CD4-positive, alpha-beta T cell treated with Interferon gamma for 1 hour (primary cell): ENCODE data around the gene NLRC5.
A peak's percentile ranks its signal among the peaks of the same experiment; 100 is the strongest.
"Not testable (repeated sequence)": the region's sequence is repeated elsewhere in the genome, so short reads cannot be mapped to it uniquely, and the experiment has no call there.

Source experiments
- DNase-seq: peaks from one replicate; pipeline ENCODE4 v3.0.0-alpha.2; 2020

The NLRC5 gene

DNA sequence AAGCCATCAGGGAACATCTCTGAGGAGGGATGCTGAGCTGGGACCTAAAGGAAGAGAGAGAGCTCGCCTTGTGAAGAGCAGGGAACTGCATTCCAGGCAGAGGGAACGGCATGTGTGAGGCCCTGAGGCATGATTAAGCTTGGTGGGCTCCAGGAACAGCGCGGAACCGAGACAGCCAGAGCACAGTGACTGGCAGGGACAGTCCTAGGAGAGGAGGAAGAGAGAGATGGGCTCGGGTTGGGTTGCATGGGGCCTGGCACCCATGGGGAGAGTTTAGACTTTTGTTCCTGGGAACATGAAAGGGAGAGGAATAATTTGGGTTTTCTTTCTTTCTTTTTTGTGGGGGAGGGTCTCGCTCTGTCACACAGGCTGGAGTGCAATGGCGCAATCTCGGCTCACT lies 63.8 kb downstream of the NLRC5 start:
- no peak for DNase-seq

DNA sequence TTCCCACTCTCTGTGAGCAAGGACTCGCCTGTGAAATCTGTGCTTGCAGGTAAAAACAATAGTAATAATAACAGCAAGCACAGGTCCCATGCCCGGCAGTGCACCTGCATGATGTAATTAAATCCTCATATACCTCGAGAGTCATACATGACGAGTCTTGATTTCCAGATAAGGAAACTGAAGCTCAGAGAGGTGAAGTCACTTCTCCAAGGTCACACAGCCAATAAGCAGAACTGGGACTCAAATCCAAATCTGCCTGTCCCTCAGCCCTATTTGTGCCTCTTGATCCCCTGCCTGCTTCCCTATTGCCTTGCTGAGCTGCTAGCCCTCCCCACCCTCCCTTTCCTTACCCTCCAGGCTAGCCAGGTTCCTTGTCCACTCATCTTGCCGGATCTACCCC lies 65.0 kb downstream of the NLRC5 start:
- no peak for DNase-seq

DNA sequence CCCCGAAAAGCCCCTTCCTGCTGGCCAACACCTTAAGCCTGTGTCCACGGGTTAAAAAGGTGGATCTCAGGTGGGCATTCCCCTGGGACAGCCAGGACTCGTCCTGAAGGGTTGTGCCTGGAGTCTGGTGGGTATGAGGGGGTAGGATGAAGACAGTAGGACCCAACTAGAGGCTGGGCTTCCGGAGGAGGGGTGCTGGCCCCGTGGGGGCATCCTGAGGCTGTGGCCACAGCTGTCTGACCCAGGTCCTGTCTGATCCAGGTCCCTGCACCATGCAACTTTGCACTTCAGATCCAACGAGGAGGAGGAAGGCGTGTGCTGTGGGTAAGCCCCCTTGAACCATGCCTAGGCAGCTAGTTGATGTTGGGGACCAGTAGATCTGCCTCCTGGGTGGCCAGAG lies 65.4 kb downstream of the NLRC5 start:
- no peak for DNase-seq

DNA sequence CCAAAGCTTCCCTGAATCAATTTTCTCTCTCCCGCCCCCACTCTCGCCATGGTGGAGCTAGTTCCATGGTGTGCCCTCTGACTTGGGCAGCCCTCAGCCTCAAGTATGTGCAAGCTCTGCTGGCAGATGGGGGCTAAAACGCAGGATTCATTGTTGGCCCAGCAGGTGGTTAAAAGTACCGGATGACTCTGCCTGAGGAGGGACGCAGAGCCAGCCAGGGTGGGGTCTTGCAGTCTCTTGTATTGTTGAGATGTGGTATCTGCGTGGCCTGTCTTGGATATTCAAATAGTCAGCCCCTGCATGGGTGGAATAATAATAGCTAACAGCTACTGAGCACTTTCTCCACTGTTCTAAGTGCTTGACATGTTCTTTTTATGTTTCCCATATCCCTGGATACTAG lies 66.3 kb downstream of the NLRC5 start:
- DNase-seq, result no peak

DNA sequence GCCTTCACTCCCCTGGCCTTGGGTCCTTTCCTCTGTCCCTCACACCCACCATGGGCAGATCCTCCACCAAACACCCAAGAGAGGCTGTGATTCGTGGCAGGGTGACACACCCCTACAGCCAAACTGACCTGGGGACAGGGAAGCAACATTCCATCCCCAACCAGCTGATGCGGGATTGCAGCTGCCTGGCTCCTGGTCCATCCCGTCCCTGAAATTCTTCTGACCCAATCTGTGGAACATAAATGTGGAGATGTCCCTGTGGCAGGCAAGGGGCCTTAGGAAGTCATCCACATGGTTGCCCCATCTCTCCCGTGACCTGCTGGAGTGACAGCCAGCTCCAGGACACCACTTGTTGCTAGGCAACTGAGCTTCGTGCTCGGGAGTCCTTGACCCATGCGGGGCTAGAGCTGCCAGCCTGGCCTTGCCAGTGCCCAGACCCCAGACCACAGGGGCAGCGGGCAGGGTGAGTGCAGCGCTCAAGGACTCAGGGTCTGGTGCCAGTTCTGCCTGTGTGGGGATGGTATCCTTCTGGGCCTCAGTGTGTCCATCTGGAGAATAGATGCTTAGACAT lies 69.0 kb downstream of the NLRC5 start:
- no peak for DNase-seq

DNA sequence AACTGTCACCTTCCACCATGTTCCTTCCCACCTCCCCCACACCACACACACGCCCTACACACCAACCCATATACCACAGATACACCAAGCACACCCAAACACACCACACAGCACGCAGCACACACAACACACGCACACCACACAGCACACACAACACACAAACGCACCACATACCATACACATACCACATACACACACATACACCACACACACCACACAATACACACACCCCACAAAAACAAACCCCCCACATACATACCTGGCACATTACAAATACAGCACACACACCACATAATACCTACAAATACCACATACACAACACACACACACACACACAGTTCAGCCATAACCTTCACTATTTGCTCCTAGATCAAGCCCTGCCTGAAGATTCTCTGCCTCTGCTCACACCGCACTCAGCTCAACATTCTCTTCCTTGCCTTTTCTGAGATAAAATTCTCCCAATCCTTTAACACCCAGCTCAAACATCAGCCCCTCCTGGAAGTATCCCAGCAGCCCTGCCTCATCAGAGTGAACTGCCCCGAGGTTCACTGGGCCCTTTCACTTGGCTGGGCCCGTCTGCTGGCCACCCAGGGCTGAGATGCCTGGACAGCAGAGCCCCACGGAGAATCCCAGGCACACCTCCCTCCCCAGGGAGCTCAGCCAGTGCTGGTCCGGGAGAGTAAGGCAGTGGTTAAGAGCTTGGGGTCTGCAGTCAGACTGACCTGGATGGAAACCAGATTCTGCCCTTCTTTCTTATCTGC lies 71.1 kb downstream of the NLRC5 start:
- DNase-seq, result no peak

DNA sequence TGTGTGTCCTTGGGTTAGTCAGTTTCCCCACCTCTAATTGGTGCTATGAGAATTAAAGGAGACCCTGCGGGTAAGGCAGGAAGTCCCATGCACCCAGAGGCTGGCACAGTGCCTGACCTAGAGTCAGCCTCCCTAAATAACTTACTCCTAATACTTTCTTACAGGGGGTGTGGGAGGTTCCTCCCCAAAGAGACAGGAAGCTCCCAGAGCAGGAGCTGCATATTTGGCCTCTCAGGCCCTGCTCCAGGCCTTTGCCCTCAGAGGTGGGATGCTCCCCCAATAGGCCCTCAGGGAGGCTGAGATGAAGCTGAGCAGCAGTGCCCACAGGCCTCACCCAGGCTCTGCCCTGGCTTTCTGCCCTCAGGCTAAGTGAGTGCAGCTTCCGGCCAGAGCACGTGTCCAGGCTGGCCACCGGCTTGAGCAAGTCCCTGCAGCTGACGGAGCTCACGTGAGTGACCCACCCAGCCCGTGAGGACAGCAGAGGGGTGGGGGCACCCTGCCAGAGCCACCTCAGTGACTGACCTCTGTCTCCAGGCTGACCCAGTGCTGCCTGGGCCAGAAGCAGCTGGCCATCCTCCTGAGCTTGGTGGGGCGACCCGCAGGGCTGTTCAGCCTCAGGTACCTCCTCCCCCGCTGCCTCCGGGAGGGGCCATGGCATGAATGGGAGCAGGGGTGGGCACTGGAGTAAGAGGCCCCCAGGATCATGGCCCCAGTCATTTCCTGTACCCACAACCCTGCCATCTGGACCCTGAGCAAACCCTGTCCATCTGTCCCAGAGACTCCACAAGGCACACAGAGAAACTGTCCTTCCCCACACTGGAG lies 71.9 kb downstream of the NLRC5 start:
- DNase-seq, result peak; percentile 47

DNA sequence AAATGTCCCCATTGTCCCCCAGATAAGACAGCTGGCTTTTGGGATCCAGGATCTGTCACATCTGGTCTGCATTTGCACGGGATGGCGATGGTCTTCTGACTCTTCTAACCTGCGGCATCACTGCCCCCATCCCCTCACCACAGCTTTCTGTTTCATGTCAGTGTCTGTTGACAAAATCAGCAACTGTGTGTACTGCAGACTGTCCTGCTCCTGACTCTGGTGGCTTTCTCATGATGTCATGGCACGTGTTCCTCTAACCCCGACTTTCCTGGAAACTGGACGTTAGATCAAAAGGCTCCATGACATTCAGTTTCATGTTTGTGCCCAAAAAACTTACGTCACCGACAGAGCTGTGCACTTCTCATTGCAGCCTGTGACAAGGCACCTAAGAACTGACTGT lies 73.0 kb downstream of the NLRC5 start:
- DNase-seq, result peak; percentile 48

DNA sequence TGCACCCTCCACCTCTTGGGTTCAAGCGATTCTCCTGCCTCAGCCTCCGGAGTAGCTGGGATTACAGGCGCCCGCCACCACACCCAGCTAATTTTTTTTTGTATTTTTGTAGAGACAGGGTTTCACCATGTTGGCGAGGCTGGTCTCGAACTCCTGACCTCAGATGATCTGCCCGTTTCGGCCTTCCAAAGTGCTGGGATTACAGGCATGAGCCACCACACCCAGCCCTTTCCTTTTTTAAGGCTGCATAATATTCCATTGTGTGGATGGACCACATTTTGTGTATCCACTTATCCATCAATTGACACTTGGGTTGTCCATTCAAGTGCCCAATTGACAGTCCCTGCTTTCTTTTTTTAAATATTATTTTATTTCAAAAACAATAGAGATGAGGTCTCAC lies 73.8 kb downstream of the NLRC5 start:
- not testable (repeated sequence) for DNase-seq

DNA sequence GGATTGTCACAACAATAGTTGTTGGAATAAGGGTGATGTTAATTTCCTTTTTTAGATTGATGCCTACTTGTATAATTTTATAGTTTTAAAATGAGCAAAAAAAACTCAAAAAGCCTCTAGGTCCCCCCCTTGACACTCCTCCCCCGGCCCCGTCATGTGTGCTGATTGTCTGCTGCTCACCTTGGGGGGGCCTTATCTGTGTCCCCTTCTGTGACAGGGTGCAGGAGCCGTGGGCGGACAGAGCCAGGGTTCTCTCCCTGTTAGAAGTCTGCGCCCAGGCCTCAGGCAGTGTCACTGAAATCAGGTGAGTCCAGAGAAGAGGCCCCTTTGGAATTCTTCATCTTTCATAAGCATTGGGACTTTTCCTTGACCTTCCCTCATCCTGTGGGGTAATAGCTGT lies 75.6 kb downstream of the NLRC5 start:
- DNase-seq, result no peak

DNA sequence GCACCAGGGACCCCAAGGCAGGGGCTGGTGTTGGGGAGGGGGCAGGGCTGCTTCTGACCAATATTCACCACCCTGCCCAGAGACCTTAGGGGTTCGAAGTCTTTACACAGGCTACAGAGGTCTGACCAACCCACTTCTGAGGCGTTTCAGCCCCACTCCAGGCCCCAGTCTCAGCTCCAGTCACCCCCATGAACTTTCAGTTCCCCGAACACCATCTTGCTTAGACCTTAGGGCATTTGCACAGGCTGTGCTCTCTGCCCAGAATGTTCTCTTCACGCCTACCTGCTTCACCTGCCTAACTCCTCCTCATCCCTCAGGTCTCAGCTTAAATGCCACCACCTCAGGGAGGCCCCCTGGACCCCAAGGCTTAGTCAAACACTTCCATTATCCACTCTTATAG lies 77.3 kb downstream of the NLRC5 start:
- DNase-seq, result no peak

DNA sequence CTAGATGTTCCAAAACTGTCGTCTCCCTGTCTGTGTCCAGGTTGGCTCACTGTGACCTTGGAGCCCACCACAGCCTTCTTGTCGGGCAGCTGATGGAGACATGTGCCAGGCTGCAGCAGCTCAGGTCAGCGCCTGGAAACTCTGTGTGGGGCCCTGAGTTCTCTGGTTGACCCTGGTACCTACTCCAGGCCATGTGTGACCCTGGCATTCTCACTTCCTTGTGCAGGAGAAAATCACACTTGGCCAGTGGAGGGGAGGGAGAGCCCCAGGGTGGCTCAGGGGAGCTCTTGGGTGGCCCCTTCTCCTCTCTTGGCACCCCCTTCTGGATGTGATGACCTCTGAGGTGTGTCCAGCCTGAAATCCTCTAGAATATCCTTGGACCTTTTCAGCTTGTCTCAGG lies 78.0 kb downstream of the NLRC5 start:
- no peak for DNase-seq

DNA sequence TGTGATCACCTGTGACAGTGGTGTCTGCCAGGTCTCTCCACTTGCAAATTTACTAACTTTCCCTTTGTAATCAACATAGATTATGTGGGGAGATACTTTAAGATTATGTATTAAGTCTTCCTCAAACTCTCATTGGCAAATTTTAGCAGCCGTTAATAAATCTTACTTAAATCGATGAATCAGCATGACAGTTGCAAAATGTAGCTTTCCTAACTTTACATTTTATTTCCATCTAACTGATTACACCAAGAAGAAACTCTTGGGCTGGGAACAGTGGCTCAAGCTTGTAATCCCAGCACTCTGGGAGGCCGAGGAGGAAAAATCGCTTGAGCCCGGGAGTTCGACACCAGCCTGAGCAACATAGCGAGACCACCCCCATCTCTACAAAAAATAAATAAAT lies 79.7 kb downstream of the NLRC5 start:
- no peak for DNase-seq

DNA sequence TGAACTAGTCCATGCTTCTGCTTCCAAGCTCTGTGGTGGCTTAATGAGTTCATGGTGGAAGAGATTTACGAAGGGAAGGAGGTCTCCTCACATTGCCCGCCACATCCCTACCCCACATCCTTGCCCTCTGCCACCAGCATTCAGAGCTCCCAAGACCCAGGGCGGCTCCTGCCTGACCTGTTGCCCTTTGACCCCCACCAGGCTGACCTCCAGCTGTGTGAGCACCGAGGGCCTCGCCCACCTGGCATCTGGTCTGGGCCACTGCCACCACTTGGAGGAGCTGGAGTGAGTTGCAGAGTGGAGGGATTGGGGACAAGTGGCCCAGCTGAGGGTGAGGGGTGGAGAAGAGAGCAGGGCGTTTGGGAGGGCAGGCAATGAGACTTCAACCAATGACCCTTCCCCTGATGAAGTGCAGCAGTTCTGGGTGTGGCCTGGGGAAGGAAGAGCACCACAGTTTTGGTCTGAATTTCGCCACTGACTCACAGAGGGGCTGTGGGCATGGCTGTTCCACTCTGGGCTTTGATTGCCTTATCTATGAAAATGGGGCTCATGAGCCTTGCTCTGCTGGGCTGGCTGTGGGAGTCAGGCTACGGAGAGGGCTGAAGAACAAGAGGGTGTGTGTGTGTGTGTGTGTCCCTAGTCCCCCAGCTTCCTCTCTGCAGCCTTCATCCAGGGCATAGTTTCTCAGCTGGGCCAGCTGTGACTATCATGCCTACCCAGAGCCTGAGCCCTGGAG lies 80.4 kb downstream of the NLRC5 start:
- no peak for DNase-seq

DNA sequence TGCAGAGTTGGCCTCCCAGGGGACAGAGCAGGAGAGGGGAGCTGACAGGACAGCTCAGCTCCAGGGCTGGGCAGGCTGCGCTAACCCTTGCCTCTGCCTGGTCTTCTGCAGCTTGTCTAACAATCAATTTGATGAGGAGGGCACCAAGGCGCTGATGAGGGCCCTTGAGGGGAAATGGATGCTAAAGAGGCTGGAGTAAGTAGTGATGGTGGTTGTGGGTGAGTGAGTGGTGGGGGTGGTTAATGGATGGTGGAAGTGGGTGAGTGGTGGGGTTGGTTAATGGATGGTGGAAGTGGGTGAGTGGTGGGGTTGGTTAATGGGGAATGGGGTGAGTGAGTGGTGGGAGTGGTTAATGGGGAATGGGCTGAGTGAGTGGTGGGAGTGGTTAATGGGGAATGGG lies 81.1 kb downstream of the NLRC5 start:
- no peak for DNase-seq

DNA sequence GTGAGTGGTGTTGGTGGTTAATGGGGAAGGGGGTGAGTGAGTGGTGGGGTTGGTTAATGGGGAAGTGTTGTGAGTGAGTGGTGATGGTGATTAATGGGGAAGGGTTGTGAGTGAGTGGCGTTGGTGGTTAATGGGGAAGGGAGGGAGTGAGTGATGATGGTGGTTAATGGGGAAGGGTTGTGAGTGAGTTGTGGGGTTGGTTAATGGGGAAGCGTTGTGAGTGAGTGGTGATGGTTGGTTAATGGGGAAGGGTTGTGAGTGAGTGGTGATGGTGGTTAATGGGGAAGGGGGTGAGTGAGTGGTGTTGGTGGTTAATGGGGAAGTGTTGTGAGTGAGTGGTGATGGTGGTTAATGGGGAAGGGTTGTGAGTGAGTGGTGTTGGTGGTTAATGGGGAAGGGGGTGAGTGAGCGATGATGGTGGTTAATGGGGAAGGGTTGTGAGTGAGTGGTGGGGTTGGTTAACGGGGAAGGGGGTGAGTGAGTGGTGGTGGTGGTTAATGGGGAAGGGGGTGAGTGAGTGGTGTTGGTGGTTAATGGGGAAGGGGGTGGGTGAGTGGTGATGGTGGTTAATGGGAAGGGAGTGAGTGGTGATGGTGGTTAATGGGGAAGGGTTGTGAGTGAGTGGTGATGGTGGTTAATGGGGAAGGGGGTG lies 81.8 kb downstream of the NLRC5 start:
- peak; percentile 18 for DNase-seq

DNA sequence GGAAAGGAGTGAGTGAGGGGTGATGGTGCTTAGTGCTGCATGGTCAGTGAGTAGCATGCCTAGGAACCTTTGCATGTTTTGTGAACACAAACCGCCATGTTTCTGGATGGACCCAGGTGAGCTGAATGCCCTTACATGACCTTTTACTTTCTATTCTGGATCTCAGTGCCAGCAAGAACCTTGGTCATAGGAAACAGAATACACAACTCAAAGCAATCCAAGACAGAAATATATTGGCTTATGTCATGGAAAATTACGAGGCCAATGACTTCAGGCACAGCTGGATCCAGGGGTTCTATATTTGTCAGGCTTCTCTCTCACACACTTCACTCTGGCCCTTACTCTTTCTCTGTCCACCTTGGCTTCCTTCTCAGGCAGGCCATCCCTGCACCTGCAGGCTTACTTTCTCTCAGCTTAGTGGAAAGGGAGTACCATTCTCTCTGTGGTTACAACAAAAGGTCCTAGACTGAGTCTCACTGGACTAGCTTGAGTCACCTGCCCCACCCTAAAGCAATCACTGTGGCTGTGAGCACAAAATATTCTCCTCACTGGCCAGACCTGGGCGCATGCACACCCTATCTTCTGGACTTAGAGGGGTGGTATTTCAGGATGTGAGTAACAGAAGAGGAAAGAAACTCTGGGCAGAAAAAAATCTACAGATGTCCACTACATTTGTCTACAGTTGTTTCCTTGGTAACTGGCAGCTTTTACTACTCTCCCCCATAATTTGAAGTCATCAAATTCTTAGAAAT lies 82.7 kb downstream of the NLRC5 start:
- DNase-seq, result no peak

DNA sequence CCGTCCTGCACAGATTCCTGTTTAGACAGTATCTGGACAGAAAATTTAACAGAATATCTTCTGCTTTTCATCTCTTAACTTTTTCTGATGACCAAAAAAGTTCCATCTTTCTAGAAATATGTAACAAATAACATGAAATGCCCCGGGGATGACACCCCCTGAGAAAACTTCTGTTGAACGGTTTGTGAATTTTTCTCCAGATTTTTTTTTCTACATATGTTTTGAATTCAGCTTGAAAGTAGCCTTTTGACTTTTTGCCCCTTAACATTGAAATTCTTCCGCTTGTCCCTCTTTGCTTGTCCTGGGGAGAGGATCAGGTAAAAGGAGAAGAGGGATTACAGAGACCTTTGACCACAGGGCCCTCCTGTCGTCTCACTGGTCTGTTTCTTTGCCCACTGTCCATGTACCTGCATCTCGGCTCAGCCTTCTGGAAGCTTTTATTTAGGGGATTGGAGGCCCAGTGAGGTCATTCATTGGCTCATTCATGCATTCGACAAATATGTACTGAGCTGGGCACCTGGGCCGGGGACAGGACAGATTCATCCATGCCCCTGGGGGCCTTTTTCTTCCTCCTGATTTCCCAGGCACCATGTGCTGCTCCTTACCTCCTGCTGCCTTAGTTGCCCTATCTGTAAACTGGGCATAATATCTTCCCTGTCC lies 83.4 kb downstream of the NLRC5 start:
- no peak for DNase-seq

DNA sequence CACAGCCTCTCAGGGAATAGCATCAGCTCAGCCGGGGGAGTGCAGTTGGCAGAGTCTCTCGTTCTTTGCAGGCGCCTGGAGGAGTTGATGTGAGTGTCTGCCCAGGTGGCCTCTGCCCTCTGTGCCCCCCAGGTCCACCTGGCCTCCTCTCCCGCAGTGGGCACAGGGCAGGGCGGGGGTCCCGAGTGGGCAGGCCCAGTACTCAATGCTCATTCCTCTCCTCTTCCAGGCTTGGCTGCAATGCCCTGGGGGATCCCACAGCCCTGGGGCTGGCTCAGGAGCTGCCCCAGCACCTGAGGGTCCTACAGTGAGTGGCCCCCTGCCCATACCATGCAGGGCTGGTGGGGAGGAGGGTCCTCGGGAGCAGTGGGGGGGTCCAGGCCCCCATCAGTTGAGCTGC lies 88.4 kb downstream of the NLRC5 start:
- DNase-seq, result no peak

DNA sequence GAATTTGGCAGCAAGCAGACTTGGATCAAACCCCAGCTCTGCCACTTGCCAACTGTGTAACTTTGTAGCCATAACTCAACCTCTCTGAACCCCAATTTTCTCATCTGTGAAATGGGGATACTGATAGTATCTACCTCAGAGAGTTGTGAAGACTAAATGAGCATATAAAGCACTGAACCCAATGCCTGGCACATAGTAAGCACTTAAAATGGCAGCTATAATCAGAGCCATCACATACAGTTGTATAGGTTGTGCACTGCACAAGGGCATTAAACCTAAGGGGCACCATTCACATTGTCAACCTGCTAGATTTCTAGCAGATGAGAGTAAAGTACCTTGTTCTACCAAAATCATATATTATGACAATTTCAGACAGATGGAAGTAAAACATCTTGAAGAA lies 92.4 kb downstream of the NLRC5 start:
- DNase-seq, result no peak

DNA sequence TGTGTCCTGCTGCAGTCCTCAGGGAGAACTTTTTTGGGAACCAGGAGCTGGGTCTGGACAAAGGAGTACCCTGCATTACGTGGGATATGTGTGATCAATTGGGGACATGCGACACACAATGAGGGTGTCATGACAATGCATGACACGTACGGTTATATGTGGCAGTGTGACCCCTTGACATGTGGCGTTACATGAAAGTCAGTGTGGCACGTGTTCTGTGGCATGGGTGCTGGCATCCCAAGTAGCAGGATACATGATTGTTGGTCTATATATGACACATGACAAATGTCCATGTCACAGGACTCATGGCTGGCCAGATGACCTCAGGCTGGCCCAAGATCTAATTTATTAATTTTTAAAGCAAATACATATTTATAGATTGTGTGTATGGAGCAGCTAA lies 93.3 kb downstream of the NLRC5 start:
- no peak for DNase-seq
